ENCODE data around the gene PEAK1. TPM values are rescaled to one million over a fixed set of nuclear protein-coding genes. Genes with fewer than 3 reads are reported as not detected.

Gene PEAK1
- total RNA-seq, 1 experiment from 2014 or later, result 58.7 TPM

DNA sequence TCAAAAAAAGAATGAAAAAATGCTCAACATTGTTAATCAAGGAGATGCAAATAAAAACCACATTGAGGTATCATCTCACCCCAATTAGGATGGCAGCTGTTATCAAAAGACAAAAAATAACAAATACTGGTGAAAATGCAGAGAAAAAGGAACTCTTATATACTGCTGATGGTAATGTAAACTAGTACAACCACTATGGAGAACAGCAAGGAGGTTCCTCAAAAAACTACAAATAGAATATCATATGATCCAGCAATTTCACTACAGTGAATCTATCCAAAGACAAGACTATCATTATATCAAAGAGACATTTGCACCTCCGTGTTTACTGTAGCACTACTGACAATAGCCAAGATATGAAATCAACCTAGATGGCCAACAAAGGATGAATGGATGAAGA lies 58.4 kb downstream of the PEAK1 start:
- Histone ChIP-seq H3K27me3 (ENCODE audit: control insufficient read depth, insufficient read depth, low read length) (no peaks in the 10 kb centered on the region), H3K36me3 (ENCODE audit: control insufficient read depth, insufficient read depth, low read length) (no peaks in the 10 kb centered on the region), H3K27ac (ENCODE audit: low read length) (no peak overlapping the region), H3K4me1 (ENCODE audit: control insufficient read depth, insufficient read depth, low read length) (no peaks in the 10 kb centered on the region), H3K4me3 (ENCODE audit: low read depth in 2 of 2, low read length in 2 of 2) (no peak overlapping the region), H3K9me3 (ENCODE audit: control insufficient read depth, insufficient read depth, low read depth, low read length) (no peaks in the 10 kb centered on the region)
- TF ChIP-seq TCF7L2 (IDR thresholded peaks at IDR 0.05; ENCODE audit: low read depth, low read length) (no peak), POLR2AphosphoS5 (IDR thresholded peaks at IDR 0.05; ENCODE audit: low read depth, low read length) (no peak), SIN3A (IDR thresholded peaks at IDR 0.05; ENCODE audit: borderline replicate concordance, insufficient read depth, low read depth, low read length) (no peak)
- TF ChIP-seq, protein P1, sequence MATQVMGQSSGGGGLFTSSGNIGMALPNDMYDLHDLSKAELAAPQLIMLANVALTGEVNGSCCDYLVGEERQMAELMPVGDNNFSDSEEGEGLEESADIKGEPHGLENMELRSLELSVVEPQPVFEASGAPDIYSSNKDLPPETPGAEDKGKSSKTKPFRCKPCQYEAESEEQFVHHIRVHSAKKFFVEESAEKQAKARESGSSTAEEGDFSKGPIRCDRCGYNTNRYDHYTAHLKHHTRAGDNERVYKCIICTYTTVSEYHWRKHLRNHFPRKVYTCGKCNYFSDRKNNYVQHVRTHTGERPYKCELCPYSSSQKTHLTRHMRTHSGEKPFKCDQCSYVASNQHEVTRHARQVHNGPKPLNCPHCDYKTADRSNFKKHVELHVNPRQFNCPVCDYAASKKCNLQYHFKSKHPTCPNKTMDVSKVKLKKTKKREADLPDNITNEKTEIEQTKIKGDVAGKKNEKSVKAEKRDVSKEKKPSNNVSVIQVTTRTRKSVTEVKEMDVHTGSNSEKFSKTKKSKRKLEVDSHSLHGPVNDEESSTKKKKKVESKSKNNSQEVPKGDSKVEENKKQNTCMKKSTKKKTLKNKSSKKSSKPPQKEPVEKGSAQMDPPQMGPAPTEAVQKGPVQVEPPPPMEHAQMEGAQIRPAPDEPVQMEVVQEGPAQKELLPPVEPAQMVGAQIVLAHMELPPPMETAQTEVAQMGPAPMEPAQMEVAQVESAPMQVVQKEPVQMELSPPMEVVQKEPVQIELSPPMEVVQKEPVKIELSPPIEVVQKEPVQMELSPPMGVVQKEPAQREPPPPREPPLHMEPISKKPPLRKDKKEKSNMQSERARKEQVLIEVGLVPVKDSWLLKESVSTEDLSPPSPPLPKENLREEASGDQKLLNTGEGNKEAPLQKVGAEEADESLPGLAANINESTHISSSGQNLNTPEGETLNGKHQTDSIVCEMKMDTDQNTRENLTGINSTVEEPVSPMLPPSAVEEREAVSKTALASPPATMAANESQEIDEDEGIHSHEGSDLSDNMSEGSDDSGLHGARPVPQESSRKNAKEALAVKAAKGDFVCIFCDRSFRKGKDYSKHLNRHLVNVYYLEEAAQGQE (IDR thresholded peaks at IDR 0.05; ENCODE audit: insufficient read depth in 1 of 2, low read depth in 2 of 2, low read length in 1 of 2), result no peak
- TF ChIP-seq, protein P2, sequence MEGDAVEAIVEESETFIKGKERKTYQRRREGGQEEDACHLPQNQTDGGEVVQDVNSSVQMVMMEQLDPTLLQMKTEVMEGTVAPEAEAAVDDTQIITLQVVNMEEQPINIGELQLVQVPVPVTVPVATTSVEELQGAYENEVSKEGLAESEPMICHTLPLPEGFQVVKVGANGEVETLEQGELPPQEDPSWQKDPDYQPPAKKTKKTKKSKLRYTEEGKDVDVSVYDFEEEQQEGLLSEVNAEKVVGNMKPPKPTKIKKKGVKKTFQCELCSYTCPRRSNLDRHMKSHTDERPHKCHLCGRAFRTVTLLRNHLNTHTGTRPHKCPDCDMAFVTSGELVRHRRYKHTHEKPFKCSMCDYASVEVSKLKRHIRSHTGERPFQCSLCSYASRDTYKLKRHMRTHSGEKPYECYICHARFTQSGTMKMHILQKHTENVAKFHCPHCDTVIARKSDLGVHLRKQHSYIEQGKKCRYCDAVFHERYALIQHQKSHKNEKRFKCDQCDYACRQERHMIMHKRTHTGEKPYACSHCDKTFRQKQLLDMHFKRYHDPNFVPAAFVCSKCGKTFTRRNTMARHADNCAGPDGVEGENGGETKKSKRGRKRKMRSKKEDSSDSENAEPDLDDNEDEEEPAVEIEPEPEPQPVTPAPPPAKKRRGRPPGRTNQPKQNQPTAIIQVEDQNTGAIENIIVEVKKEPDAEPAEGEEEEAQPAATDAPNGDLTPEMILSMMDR (IDR thresholded peaks at IDR 0.05), result no peak
- ChIA-PET CTCF (no interaction called here), POLR2A (no interaction called here)
- BruUV-seq (replicated peaks), result no TSS peak
- DNase-seq (ENCODE audit: low read depth, low spot score) (no peak), ATAC-seq (no peak)
- intact Hi-C loops (cut with micrococcal nuclease; ENCODE audit: unreplicated experiment) (no loop called here), in situ Hi-C loops (cut with HindIII; ENCODE audit: low pct_unique_long_range_greater_than_20kb, low sequenced_read_pairs) (no loop called here)

DNA sequence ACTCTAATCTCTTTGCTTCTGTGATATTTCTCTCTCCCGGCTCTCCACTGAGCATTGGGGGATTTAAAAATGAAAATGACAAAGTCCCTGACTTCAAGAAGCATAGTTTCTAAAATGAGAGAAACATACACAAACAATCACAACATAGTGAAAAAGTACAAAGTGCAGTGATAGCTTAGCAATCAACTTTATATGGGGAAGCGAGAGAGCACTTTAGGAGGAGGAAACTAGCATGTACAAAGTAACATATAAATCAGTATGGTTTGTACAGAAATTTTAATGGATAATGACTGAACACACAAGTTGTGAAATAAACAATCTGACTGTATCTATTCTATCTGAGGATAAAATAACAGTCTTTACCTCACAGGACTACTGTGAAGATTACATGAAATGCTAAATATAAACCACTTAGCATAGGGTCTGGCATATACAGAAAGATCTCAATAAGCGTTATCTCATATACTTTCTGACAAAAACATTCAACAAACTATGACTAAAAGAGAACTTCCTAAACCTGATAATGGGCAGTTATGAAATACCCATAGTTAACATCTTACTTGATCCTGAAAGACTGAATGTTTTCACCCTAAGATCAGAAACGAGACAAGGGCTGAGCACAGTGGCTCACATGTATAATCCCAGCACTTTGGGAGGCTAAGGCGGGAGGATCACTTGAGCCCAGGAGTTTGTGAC lies 61.2 kb downstream of the PEAK1 start:
- H3K27ac ChIP-seq (ENCODE audit: low read length), result no peak overlapping the region
- ATAC-seq (no peak), DNase-seq (ENCODE audit: low read depth, low spot score) (no peak)
- H3K9me3 ChIP-seq (ENCODE audit: control insufficient read depth, insufficient read depth, low read depth, low read length), result no peaks in the 10 kb centered on the region
- no peaks in the 10 kb centered on the region for H3K27me3 ChIP-seq (ENCODE audit: control insufficient read depth, insufficient read depth, low read length)
- no peaks in the 10 kb centered on the region for H3K36me3 ChIP-seq (ENCODE audit: control insufficient read depth, insufficient read depth, low read length)
- TF ChIP-seq, protein P1 (IDR thresholded peaks at IDR 0.05; ENCODE audit: insufficient read depth in 1 of 2, low read depth in 2 of 2, low read length in 1 of 2), result no peak
- TF ChIP-seq POLR2AphosphoS5 (IDR thresholded peaks at IDR 0.05; ENCODE audit: low read depth, low read length) (no peak), SIN3A (IDR thresholded peaks at IDR 0.05; ENCODE audit: borderline replicate concordance, insufficient read depth, low read depth, low read length) (no peak), TCF7L2 (IDR thresholded peaks at IDR 0.05; ENCODE audit: low read depth, low read length) (no peak)
- TF ChIP-seq, protein P2 (IDR thresholded peaks at IDR 0.05), result no peak
- POLR2A ChIA-PET, result no interaction called here
- no peaks in the 10 kb centered on the region for H3K4me1 ChIP-seq (ENCODE audit: control insufficient read depth, insufficient read depth, low read length)
- CTCF ChIA-PET, result no interaction called here
- in situ Hi-C loops (cut with HindIII; ENCODE audit: low pct_unique_long_range_greater_than_20kb, low sequenced_read_pairs) (no loop called here), intact Hi-C loops (cut with micrococcal nuclease; ENCODE audit: unreplicated experiment) (no loop called here)
- no peak overlapping the region for H3K4me3 ChIP-seq (ENCODE audit: low read depth in 2 of 2, low read length in 2 of 2)
- no TSS peak for BruUV-seq (replicated peaks)
